ENCODE results near the gene NOTO.

DNA sequence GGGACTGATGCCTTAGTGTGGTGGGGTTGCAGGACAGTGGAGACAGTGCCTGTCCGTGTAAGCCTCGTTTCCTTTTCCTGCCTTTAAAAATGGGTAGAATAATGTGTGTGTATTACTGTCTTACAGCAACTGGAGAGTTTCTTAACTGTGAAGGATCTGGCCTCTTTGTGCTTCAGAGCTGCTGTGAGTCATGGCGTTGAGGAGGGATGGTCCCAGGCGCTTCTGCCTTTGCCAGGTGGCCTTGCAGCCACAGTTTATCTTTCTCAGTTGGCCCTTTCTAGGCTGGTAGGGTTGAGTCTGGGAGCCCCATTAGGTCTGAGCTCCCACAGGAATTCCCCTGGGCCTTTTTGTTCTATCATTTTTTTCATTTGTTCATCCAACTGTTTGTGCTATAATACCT lies 21.4 kb downstream of the NOTO start:
- TF ChIP-seq, protein P1, sequence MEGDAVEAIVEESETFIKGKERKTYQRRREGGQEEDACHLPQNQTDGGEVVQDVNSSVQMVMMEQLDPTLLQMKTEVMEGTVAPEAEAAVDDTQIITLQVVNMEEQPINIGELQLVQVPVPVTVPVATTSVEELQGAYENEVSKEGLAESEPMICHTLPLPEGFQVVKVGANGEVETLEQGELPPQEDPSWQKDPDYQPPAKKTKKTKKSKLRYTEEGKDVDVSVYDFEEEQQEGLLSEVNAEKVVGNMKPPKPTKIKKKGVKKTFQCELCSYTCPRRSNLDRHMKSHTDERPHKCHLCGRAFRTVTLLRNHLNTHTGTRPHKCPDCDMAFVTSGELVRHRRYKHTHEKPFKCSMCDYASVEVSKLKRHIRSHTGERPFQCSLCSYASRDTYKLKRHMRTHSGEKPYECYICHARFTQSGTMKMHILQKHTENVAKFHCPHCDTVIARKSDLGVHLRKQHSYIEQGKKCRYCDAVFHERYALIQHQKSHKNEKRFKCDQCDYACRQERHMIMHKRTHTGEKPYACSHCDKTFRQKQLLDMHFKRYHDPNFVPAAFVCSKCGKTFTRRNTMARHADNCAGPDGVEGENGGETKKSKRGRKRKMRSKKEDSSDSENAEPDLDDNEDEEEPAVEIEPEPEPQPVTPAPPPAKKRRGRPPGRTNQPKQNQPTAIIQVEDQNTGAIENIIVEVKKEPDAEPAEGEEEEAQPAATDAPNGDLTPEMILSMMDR (IDR thresholded peaks at IDR 0.05): no peak
- no peak for TF ChIP-seq POLR2A (IDR thresholded peaks at IDR 0.05)
